ENCODE results near the gene OR2A25.

OR2A25 gene

DNA sequence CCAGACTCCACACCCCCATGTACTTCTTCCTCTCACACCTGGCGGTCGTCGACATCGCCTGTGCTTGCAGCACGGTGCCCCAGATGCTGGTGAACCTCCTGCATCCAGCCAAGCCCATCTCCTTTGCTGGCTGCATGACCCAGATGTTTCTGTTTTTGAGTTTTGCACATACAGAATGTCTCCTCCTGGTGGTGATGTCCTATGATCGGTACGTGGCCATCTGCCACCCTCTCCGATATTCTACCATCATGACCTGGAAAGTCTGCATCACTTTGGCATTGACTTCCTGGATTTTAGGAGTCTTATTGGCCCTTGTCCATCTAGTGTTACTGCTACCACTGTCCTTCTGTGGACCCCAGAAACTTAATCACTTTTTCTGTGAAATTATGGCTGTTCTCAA is 4.8 kb downstream of the OR2A25 start:
- no peak for DNase-seq

DNA sequence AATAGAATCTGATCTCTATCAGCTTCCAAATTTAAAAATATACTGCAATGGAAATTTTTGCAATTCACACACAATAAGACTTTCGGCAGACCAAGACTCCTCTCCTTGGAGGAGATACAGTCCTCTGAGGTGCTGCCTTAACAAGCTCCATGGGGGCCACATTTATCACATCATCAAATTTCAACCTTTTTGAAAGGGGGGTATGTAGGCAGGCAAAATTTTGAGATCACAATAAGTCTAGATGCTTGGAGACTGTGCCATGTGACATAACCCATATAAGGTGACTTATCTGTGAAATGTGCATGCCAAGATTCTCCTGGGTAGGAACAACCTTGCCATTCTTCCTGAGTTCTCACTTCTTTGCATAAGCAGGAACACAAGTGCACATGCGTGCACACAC is 16.4 kb downstream of the OR2A25 start, which contains the start of gene OR2A12:
Gene OR2A12, plus strand, starts transcription at position 301 of the 400 bp plus-strand sequence. CDS start 8,830 bp downstream, outside the sequence.
- DNase-seq: no peak

DNA sequence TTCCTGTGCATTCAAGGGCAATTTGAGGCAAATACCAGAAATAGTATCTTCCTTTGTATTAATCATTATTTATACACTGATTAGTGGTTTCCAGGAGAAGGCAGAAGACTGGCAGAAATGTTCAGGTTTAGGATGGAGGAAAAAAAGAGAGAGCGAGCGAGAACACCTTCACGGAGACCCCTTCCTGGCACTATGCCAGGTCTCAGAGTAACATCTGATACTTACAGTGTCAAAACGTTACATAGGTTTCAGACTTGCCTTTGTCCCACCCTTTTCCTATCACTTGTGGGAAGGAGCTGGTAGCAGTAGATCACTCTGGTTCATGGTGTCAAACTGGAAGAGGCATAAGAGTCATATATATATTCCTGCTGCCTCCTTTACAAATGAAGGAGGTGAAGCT is 17.1 kb downstream of the OR2A25 start:
- no peak for DNase-seq

DNA sequence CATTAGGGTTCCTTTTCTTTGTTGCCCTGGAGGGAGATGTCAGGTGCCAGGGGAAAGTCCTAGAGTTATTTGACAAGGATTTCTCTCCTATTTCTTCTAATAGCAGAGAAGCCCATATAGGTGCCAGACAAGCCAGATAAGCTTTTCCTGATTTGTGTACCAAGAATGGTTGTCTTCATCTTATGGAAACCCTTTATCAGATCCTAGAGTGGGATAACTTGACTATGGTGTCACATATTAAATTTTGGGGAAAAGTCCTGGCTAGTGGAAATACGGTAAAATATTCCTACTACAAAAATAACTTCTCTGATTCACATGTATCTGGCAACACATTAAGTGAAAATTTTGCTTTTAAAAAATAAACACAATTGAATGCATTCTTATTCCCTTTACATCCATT is 17.6 kb downstream of the OR2A25 start:
- DNase-seq: no peak

DNA sequence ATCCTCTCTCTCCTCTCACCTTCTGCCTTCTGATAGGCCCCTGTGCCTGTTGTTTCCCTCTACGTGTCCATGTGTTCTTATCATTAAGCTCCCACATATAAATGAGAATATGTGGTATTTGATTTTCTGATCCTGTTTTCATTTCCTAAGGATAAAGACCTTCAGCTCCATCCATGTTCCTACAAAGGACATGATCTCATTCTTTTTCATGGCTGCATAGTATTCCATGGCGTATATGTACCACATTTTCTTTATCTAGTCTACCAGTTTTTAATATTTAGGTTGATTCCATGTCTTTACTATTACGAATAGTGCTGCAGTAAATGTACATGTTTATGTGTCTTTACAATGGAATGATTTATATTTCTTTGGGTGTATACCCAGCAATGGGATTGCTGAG is 21.1 kb downstream of the OR2A25 start:
- DNase-seq: no peak

DNA sequence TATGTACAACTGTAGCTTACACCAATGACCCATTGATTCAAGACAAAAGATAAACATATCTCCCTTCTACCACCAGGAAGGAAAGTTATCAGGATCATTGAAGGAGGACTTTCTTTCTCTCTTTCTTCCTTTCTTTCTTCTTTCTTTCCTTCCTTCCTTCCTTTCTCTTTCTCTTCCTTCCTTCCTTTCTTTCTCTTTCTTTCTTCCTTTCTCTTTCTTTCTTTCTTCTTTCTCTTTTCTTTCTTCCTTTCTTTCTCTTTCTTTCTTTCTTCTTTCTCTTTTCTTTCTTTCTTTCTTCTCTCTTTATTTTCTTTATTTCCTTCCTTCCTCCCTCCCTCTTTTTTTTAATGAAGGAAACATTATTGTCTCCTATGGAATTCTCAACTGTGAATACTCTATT is 29.2 kb downstream of the OR2A25 start:
- no peak for DNase-seq

DNA sequence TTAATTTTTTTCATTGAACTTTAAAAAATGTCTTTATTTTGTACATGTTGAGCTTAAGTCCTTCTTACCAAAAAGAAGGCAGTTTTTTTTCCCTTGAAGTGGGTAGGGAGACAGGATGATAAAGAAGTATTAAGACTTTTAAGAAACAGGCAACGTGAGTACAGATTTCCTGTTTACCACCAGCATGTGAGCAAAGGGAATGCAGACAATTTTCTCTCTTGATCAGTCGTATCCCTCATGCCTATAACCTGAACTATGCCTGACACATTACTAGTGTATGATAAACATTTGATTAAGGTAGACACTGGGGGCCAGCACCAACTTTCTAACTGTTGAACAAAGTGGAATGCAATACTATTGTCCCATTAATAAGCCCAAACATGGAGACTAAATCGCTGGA is 31.0 kb downstream of the OR2A25 start:
- no peak for DNase-seq

DNA sequence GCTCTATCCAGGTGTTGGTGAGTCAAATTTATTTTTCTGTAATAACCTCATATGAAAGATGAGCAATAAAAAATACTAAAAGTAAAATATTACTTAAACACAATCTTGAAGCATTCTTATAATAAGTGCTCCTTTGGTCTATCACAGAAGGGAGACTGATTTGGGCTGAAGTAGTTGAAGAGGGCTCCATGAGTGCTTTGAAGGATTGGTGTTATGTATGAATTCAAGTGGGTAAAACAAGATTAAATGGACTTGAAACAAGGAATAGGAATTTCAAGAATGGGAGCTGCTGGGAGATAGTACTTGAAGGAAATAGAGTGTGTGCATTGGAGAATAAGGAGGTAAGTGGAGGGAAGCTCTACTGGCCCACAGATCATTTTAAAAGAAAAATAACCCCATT is 32.4 kb downstream of the OR2A25 start:
- DNase-seq: no peak

DNA sequence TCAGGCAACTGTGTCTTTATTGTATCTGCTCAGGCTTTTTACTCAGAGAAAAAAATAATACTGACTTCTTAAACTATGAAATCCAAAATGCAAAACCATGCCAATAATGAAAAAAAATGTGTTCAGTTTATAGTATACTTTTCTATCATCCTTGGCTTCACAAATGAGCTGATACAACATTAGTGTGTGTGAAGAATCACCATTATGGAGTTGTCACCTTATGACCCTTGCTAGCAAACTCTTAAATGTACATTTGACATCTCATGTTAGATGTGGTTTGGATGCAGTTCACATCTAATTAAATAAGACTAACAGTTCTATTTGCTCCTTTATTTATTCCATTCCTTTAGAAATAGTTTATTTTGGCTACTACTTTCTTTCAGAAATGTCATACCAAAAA is 35.6 kb downstream of the OR2A25 start:
- no peak for DNase-seq

DNA sequence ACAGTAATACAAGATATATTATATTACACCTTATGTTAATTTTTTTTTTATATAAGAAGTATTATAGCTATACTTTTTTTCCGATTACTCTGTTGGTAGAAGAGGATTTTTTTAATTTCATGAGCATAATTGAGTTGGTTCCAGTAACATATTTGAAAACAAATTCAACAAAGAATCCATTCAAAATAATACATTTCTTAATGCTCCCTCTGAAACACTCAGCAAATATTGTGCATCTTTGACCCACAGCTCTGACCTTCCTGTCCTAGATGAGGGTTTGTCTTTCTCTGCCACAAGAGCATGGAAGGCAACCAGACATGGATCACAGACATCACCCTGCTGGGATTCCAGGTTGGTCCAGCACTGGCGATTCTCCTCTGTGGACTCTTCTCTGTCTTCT is 39.7 kb downstream of the OR2A25 start, which contains the start of gene OR2A2:
Gene OR2A2, plus strand, starts transcription at position 301 of the 400 bp plus-strand sequence. Its CDS starts 0 bp downstream, at position 301.
- no peak for DNase-seq

DNA sequence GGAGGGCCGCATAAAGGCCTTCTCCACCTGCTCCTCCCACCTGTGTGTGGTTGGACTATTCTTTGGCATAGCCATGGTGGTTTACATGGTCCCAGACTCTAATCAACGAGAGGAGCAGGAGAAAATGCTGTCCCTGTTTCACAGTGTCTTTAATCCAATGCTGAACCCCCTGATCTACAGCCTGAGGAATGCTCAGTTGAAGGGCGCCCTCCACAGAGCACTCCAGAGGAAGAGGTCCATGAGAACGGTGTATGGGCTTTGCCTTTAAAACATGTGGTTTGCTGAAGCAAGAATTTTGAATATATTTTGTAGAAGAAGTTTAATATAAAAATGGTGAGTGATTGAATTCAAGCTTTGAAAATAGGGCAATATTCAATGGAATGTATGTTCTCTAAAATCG is 40.7 kb downstream of the OR2A25 start:
- DNase-seq: no peak

DNA sequence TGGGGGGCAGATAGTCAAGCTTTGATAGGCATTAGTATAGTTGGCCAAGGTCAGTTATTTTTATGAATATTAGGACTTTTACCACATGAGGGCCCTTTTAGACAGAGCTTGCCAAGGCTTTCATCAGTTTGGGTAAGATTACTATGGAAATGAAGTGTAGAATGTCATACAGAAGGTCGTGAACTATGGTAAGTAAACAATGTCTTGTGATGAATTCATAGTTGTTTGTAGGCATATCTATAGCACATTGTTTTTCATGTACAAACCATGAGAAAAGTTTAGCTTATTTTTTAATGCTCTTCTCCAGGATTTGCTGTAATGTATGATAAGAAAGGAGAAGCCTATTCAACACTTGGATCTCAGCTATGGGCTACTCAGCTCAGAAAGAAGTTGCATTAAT is 44.0 kb downstream of the OR2A25 start:
- no peak for DNase-seq

DNA sequence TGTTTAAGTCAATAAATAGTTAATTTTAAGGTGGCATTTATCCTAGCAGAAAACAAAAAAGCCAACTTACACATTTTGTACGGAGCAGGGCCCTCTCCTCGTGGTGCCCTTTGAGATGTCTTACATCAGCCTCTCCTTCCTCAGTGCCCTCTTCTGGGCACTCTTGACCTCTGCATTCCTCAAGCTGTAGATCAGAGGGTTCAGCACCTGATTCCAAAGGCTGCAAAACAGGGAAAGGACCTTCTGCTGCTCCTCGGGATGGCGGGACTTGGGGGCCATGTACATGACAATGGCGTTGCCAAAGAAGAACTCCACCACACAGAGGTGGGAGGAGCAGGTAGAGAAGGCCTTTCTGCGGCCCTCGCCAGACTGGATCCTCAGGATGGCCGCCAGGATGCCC is 48.7 kb downstream of the OR2A25 start:
- DNase-seq: no peak

DNA sequence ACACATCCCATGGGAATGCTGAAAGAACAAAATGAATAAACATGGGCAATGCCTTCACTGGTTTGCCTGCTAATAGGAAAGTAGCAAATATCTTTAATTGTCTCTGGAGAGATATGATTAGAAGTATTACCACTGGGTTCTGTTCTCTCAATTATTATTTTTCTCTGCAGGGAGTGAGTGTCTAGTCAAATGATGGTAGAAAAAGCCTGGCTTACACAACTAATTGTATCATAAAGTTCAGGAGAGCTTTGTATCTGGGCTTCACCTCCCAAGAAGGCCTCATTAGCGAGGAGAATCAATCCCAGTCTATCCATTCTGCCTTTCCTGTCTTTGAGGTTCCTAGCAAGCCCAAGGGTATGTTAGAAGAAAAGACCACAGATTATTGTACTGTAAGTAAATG is 53.3 kb downstream of the OR2A25 start, which contains the start of gene OR2A14:
Gene OR2A14, plus strand, starts transcription at position 301 of the 400 bp plus-strand sequence. CDS start 5,937 bp downstream, outside the sequence.
- DNase-seq: no peak
